NB4 (cell line): Measurements from ENCODE around the gene ZSCAN20.

ENCODE experiments used
- DNase-seq: peaks from one replicate; pipeline ENCODE4 v3.0.0; 2010; ENCODE audit warnings: low read depth
- H3K4me3 ChIP-seq: one replicate; pipeline ENCODE4 v1.5.1; 2011; ENCODE audit warnings: mild to moderate bottlenecking, low read depth, low read length, moderate library complexity
- MYC ChIP-seq: IDR thresholded peaks from 2 replicates; pipeline ENCODE4 v1.6.1; 2011; ENCODE audit warnings: low read depth, low read length
- POLR2A ChIP-seq: IDR thresholded peaks from 2 replicates; pipeline ENCODE4 v1.6.1; 2011; ENCODE audit warnings: mild to moderate bottlenecking; ENCODE audit not compliant: insufficient read length; ENCODE audit errors: extremely low read depth
- TF ChIP-seq, protein P1 (sequence below): IDR thresholded peaks from one replicate; pipeline ENCODE4 v1.5.1; 2012; ENCODE audit warnings: low read depth, low read length
- TF ChIP-seq, protein P2 (sequence below): IDR thresholded peaks from 2 replicates; pipeline ENCODE4 v1.6.1; 2011; ENCODE audit warnings: low read depth, low read length

The ZSCAN20 gene

GRCh38 chr1:33532250-33532649 is 59.8 kb downstream of the ZSCAN20 start:
- no peak overlapping the region for H3K4me3 ChIP-seq
- no peak for TF ChIP-seq MYC
- TF ChIP-seq POLR2A: no peak
- TF ChIP-seq, protein P1, sequence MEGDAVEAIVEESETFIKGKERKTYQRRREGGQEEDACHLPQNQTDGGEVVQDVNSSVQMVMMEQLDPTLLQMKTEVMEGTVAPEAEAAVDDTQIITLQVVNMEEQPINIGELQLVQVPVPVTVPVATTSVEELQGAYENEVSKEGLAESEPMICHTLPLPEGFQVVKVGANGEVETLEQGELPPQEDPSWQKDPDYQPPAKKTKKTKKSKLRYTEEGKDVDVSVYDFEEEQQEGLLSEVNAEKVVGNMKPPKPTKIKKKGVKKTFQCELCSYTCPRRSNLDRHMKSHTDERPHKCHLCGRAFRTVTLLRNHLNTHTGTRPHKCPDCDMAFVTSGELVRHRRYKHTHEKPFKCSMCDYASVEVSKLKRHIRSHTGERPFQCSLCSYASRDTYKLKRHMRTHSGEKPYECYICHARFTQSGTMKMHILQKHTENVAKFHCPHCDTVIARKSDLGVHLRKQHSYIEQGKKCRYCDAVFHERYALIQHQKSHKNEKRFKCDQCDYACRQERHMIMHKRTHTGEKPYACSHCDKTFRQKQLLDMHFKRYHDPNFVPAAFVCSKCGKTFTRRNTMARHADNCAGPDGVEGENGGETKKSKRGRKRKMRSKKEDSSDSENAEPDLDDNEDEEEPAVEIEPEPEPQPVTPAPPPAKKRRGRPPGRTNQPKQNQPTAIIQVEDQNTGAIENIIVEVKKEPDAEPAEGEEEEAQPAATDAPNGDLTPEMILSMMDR: no peak
- TF ChIP-seq, protein P2, sequence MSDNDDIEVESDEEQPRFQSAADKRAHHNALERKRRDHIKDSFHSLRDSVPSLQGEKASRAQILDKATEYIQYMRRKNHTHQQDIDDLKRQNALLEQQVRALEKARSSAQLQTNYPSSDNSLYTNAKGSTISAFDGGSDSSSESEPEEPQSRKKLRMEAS: no peak

GRCh38 chr1:33532936-33533335 is 60.5 kb downstream of the ZSCAN20 start:
- TF ChIP-seq MYC: no peak
- TF ChIP-seq, protein P2: no peak
- TF ChIP-seq, protein P1: no peak
- TF ChIP-seq POLR2A: no peak
- no peak overlapping the region for H3K4me3 ChIP-seq
- DNase-seq: no peak

More at GRCh38 chr1:33532250-33532649, 59.8 kb downstream of the ZSCAN20 start:
- DNase-seq: no peak

DNA sequence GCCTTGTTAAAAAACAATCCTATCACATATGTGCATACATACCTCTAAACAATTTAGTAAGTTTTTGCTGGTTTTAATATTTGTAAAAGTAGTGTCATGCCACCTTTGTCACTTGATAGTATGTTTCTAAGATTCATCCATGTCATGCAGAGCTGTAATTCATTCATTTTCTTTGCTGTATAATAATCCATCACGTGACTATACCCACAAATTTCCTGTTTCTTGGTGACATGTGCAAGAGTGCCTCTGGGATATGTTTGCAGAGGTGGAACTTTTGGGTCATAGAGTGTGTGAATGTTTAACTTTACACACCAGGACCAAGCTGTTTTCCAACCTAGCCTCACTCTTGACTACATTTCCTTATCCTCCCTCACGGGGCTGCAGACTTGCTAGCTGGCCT is 62.9 kb downstream of the ZSCAN20 start:
- no peak overlapping the region for H3K4me3 ChIP-seq
- no peak for TF ChIP-seq MYC
- TF ChIP-seq, protein P2: no peak
- TF ChIP-seq, protein P1: no peak
- no peak for TF ChIP-seq POLR2A
- DNase-seq: no peak

- no peak for DNase-seq
- no peak overlapping the region for H3K4me3 ChIP-seq
- TF ChIP-seq POLR2A (no peak), MYC (no peak)
- TF ChIP-seq, protein P2: no peak
- TF ChIP-seq, protein P1: no peak
Measured at GRCh38 chr1:33537885-33538284, 65.4 kb downstream of the ZSCAN20 start.

DNA sequence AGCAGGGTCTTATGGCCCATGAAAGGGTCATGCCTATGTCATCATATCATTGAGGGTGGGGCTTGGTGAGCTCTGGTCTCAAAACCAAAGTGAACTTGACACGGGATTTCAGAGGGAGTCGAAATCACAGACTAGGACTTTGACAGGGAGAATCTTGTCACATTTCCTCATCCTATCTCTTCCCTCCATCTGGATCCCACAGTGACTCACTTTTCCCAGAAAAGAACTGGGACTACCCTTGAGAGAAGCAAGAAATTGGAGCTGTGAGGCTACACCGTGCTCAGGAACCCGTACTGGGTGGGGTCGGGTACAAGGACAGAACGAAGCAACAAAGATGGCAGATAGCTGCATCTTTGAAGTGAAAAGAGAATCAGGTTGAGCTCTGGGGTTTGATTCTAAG is 69.5 kb downstream of the ZSCAN20 start:
- H3K4me3 ChIP-seq: no peak overlapping the region
- DNase-seq: no peak
- TF ChIP-seq, protein P1: no peak
- TF ChIP-seq, protein P2: no peak
- TF ChIP-seq POLR2A: no peak
